Stimulated activated CD4-positive, alpha-beta T cell treated with anti-CD3 and anti-CD28 coated beads, Interleukin-4, amount 100 ng/mL, for 24 hours (primary cell): ENCODE data around the gene PRKAR2B.

Source experiments
- DNase-seq: peaks from one replicate; pipeline ENCODE4 v3.0.0-alpha.2; 2020

Gene PRKAR2B

GRCh38 chr7:107044347-107045194, at the start of gene PRKAR2B:
PRKAR2B (plus strand) TSS chr7:107044705; CDS start chr7:107044908, 203 bp downstream.
- DNase-seq: peak; percentile 65

GRCh38 chr7:106994833-106995232, 49.7 kb upstream of the PRKAR2B start:
- no peak for DNase-seq

GRCh38 chr7:106997487-106998271, 46.8 kb upstream of the PRKAR2B start:
- DNase-seq: no peak

- no peak for DNase-seq
Observed at GRCh38 chr7:106999023-106999422, 45.5 kb upstream of the PRKAR2B start.

GRCh38 chr7:107001490-107001889, 43.0 kb upstream of the PRKAR2B start:
- DNase-seq: no peak

- DNase-seq: no peak
Observed at GRCh38 chr7:107002126-107002525, 42.4 kb upstream of the PRKAR2B start.

- DNase-seq: no peak
Observed at GRCh38 chr7:107002529-107002998, 41.9 kb upstream of the PRKAR2B start.

- no peak for DNase-seq
Observed at GRCh38 chr7:107007007-107007891, 37.3 kb upstream of the PRKAR2B start.

GRCh38 chr7:107007892-107008287, 36.6 kb upstream of the PRKAR2B start:
- no peak for DNase-seq

- DNase-seq: no peak
Observed at GRCh38 chr7:107009846-107010203, 34.7 kb upstream of the PRKAR2B start.

GRCh38 chr7:107012691-107013090, 31.8 kb upstream of the PRKAR2B start:
- DNase-seq: no peak

GRCh38 chr7:107014387-107015023, 30.0 kb upstream of the PRKAR2B start:
- no peak for DNase-seq

GRCh38 chr7:107016312-107016711, 28.2 kb upstream of the PRKAR2B start:
- DNase-seq: no peak

GRCh38 chr7:107017965-107018719, 26.4 kb upstream of the PRKAR2B start:
- no peak for DNase-seq

- no peak for DNase-seq
Observed at GRCh38 chr7:107020400-107020799, 24.1 kb upstream of the PRKAR2B start.

GRCh38 chr7:107021600-107021999, 22.9 kb upstream of the PRKAR2B start:
- no peak for DNase-seq

- no peak for DNase-seq
Observed at GRCh38 chr7:107023522-107024151, 20.9 kb upstream of the PRKAR2B start.

GRCh38 chr7:107024906-107025305, 19.6 kb upstream of the PRKAR2B start:
- no peak for DNase-seq

- no peak for DNase-seq
Observed at GRCh38 chr7:107025449-107026103, 18.9 kb upstream of the PRKAR2B start.

- no peak for DNase-seq
Observed at GRCh38 chr7:107026166-107026565, 18.3 kb upstream of the PRKAR2B start.

GRCh38 chr7:107027208-107027607, 17.3 kb upstream of the PRKAR2B start:
- DNase-seq: no peak
